T-helper 1 cell treated with Interleukin-12 subunit alpha and Interleukin-12 subunit beta and Interleukin-4 antibody, amounts not matched to agents 30 ng/mL and 1 ng/mL, for 36 hours (primary cell): ENCODE results near the gene ZRANB2. TPM values are rescaled to one million over a fixed set of nuclear protein-coding genes. Genes with fewer than 3 reads are reported as not detected.

Source experiments
- intact Hi-C: fragments of 100-400 bp; cut with micrococcal nuclease; formaldehyde crosslinking; loops from one replicate; pipeline ENCODE4 v1.15.1; 2024
- total RNA-seq: library from RNA; stranded (reverse); gene quantifications from 2 replicates; pipeline ENCODE4 v1.2.3, GENCODE V29; 2022

Gene ZRANB2
- 110 and 114 TPM in 2 replicates for total RNA-seq

DNA sequence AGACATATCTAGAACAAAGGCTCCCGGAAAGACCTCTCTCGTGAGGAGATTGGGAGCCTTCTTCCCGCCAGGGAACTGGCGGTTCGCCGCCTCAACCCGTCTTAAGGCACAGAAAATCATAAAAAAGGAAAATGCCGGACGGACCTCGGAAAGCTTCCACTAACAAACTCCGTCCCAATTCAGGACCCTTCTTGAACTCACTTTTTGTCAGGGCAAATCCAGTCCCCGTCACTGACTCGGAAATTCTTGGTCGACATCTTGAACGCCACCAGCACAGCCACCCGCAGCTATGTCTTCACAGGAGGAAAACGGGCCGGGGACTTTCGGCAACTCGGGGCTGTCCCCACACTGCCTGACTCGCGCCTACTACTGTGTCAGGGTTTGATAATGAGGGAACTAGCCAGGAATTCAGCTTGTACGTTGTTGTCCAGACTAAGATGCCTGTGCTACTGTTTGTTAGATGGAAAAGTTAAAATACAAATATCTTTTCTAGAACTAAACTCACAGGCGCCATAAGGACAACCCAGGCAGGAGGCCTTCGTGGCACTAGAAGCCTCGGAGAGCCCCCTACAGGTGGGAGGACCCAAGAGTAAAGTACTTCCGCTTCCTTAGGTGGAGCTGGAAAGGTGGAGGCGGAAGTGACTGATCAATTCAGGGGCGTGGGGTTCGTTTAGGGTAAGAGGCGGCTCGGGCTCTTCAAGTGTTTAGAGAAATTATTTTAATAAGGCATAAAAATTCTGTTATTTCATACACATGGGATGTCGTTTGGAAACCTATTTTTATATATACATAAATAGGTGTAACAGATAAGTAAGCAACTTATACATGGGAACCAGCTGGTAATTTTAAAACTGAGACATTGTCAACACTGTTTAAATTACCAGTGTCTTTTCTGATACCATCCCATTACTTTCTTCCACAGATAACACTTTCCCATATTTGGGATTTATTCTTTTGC, at the start of gene ZRANB2:
TSS of gene ZRANB2 (minus strand) at position 297 of the 958 bp plus-strand sequence. CDS start at position 257, 40 bp downstream.
- intact Hi-C loops, result loop anchor here (1.0 to 2.0 kb wide), 7 partner anchors 13 to 876 kb away; partner anchors contain the start of genes ANKRD13C, CTH, LRRC40 and PTGER3

DNA sequence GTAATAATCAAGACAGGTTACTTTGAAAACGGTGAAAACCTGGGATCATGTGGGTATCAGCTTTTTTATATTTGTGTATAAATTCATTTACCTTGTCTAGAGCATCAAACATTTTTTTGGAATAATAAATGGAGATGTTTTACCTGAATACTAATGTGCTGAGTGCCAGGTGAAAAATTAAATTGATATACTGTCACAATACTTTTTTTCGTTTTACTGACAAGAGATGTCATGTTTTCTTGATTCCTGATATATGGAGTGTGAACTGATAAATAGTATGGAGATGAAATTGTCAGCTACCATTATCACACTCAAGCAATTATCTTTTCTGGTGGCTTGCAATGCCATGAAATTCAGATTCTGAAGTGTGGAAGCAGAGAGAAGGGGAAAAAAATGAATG, 47.2 kb upstream of the ZRANB2 start:
- intact Hi-C loops, result no loop called here

GRCh38 chr1:71118086-71118485, 37.3 kb upstream of the ZRANB2 start:
- intact Hi-C loops, result no loop called here

- intact Hi-C loops, result no loop called here
Observed at GRCh38 chr1:71116729-71117128, 35.9 kb upstream of the ZRANB2 start.

- intact Hi-C loops, result no loop called here
Observed at GRCh38 chr1:71106658-71107322, 26.0 kb upstream of the ZRANB2 start.

GRCh38 chr1:71104417-71104816, 23.6 kb upstream of the ZRANB2 start:
- intact Hi-C loops, result no loop called here

GRCh38 chr1:71101839-71102376, 21.1 kb upstream of the ZRANB2 start:
- intact Hi-C loops, result no loop called here

DNA sequence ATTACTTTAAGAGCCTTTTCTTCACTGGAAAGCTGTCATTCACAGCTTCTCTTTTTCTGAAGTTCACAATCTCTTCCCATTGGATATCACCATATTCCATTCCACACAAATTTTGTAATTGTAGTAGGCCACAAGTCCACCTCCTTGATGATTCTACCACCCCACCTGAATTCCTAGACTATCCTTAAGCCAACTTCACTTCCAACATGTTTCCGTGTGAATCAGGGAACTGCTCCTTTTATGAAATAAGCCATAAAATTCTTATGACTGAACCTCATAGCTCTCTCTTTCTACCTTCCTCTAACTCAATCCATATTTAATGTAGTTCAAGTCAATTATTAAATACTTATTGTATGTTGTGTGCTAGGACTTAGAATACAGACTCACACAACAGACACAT, 16.6 kb upstream of the ZRANB2 start:
- intact Hi-C loops, result loop anchor here (5.0 to 10.0 kb wide), 2 partner anchors 427 to 940 kb away; no protein-coding TSS in a partner anchor

- intact Hi-C loops, result loop anchor here (5.0 to 10.0 kb wide), 2 partner anchors 430 to 942 kb away; no protein-coding TSS in a partner anchor
Observed at GRCh38 chr1:71094913-71095312, 14.1 kb upstream of the ZRANB2 start.

- intact Hi-C loops, result loop anchor here (10.0 kb wide), 1 partner anchor 431 kb away; no protein-coding TSS in a partner anchor
Observed at GRCh38 chr1:71093938-71094337, 13.1 kb upstream of the ZRANB2 start.

DNA sequence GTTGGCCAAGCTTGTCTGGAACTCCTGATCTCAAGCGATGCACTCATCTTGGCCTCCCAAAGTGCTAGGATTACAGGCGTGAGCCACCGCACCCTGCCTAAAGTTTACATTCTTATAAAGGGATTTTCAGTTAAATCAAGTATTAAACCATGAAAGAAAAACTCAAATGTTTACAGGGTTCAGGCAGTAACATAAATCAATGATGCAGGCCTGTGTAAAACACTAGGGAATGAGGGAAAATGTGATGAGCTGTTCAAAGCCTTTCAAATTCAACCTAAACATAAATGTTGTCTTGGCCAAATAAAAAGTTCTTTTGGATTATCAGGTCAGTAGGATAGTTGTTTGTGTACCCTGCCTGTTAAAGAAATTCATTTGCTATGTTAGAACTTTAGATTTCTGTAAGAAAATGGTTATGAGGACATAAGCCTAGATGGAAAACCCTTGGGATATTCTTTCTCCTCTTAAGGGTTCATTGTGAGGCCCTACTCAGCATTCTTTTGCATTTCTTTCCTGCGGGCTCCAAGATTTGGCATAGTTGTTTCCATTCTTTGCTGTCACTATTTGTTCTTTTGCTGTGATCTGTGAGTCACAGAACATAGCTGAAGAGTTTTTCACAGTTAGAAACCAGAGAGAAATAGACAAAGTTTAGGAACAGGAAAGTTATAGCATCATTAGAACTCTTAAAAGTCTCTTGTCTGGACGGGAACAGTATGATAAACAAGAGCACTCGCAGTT, 8.9 kb upstream of the ZRANB2 start:
- intact Hi-C loops, result loop anchor here (10.0 kb wide), 1 partner anchor 435 kb away; no protein-coding TSS in a partner anchor

- intact Hi-C loops, result no loop called here
Observed at GRCh38 chr1:71088645-71089287, 7.9 kb upstream of the ZRANB2 start.

GRCh38 chr1:71087713-71088112, 6.9 kb upstream of the ZRANB2 start:
- intact Hi-C loops, result no loop called here

DNA sequence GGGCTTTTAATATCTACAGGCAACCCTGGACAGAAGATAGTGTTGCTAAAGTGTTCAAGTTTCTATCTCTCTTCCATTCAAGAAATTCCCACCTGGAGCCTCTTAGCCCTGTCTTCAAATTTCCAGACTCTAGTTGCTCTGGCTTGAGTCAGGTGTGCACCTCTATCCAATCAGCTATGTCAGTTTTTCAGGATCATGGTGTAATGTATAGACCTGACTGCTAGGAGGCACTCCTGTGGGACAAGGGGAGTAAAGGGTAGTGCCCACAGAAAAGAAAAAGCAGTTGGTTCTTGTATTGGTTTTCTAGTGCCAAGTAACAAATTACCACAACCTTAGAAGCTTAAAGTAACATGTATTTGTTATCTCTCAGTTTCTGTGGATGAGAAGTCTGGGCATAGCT, 6.2 kb upstream of the ZRANB2 start:
- intact Hi-C loops, result no loop called here

GRCh38 chr1:71086331-71086730, 5.5 kb upstream of the ZRANB2 start:
- intact Hi-C loops, result no loop called here

DNA sequence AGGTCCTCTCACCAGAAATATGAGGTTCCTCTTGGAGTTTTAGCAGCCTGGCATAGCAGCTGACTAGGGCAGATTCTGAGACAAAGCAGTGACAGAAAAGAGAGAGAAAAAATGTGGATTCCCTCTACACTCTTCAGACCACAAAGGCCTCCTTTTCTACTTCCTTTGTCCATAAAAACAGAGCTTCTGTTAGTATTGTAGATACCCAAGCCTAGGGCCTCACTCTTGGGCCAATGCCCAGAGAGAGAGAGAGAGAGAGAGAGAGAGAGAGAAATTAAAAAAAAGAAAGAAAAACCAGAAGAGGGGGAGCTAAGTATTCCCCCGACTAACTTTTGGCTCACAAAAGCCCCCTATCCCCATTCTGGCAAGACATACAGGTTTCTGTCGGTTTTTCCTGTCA, 2.4 kb upstream of the ZRANB2 start:
- intact Hi-C loops, result no loop called here

- intact Hi-C loops, result loop anchor here (1.0 to 2.0 kb wide), 6 partner anchors 31 to 876 kb away; partner anchors contain the start of genes ANKRD13C, CTH, LRRC40 and PTGER3
Observed at GRCh38 chr1:71081697-71082080, 854 bp upstream of the ZRANB2 start.

GRCh38 chr1:71080230-71080738, 551 bp downstream of the ZRANB2 start:
- intact Hi-C loops, result loop anchor here (1.0 to 2.0 kb wide), 2 partner anchors 12 to 33 kb away; partner anchors contain the start of gene PTGER3

GRCh38 chr1:71074681-71075080, 6.2 kb downstream of the ZRANB2 start:
- intact Hi-C loops, result no loop called here

- intact Hi-C loops, result no loop called here
Observed at GRCh38 chr1:71072273-71072672, 8.6 kb downstream of the ZRANB2 start.
